GM19372 (cell line): ENCODE measurements around the gene NRTN.
A peak's percentile ranks its signal among the peaks of the same experiment; 100 is the strongest.

Source experiments
- ATAC-seq: cut with Tn5 transposase; IDR thresholded peaks from one replicate; pipeline ENCODE4 v1.9.1; 2021; ENCODE audit warnings: mild to moderate bottlenecking, low read depth, moderate library complexity; ENCODE audit not compliant: unreplicated experiment

The NRTN gene

DNA sequence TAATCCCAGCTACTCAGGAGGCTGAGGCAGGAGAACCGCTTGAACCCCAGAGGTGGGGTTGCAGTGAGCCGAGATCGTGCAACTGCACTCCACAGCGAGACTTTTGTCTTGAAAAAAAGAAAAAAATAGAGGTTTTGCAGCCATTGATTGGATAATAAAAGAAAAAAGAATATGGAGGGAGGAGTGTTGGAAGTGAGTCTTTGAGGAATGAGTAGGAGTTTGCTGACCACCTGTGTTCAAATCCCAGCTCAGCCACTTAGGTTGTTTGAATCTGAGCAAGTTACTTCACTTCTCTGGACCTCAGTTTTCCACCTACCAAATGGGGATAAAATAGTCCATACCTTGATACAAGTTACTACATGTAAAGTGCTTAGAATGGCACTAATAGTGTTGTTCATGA, 6.2 kb downstream of the NRTN start:
- no peak for ATAC-seq

DNA sequence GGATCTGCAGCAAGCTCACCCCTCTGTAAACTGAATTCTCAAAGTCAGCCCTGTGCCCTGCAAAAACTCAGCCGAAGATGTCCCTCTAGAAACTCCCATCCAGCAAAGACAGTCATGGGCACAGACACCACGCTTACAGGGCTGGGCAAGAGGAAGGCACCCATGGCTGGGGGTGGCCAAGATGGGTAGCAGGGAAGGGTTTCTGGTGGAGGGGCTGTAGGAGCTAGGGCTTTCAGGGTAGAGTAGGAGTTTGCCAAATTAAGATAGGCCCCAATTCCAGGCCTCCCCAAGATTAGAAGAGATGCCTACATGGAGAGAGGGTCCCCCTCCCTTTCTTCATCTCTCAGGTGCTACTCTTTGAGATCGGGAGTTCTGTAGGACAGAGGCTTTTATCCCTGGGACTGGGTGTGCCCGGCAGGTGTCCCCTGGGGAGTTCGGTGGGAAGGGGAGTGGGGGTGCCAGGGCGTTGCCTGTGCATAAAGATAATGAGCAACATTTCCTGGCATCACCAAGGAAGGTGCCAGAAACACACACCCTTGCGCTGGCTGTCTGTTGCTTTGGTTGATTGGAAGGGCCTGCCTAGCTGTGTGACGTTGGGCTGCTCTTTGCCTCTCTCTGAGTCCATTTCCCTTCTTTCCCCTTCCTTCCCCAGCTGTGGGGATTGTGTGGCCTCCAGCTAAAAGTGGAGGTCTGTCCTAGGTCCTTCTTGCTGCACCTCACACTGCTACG, 9.4 kb downstream of the NRTN start:
- ATAC-seq: no peak

- no peak for ATAC-seq
Measured at GRCh38 chr19:5814852-5815246, 10.0 kb downstream of the NRTN start.

DNA sequence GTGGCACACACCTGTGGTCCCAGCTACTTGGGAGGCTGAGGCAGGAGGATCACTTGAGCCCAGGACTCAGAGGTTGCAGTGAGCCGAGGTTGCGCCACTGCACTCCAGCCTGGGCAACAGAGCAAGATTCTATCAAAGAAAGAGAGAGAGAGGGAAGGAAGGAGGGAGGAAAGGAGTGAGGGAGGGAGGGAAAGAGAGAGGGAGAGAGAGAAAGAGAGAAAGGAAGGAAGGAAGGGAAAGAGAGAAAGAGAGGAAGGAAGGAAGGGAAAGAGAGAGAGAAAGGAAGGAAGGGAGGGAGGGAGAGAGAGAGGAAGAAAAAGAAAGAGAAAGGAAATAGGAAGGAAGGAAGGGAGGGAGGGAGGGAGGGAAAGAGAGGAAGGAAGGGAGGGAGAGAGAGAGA, 12.4 kb downstream of the NRTN start:
- ATAC-seq: no peak

DNA sequence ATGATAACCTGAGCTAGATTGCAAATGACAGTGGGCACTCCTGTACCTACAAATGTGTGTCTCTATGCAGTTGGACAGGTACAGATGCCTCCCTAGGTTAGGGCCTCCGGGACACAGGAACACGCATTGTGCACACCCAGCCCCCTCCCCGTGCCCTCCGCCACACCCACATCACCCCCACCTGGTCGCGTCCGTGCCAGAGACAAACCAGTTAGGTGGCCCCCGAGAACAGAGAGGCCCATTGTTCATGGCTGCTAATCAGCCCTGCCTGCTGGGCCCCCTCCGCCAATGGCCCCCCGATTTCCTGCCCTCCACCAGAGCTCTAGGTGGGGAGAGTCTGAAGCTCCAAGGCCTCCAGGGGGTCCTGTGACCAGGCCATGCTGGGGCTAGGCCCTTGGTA, 13.7 kb downstream of the NRTN start:
- no peak for ATAC-seq

DNA sequence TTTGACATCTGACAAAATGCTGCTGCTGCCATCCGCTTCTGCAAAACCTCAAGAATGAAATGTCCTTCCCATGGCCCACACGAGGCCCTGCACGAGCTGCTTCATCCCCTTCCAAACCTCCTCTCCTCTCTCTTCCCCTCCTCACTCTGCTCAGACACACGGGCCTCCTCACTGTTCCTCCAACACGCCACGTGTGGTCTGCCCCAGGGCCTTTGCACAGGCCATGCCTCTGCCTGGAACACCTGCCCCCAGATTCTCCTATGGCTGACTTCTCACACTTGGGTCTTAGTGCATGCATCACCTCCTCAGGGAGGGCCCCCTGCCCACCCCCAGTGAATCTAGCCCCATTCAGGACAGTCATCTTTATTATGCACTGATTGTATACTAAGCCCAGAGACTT, 15.9 kb downstream of the NRTN start:
- ATAC-seq: no peak

GRCh38 chr19:5821521-5822180, 16.8 kb downstream of the NRTN start:
- no peak for ATAC-seq

- ATAC-seq: no peak
Measured at GRCh38 chr19:5822181-5822844, 17.4 kb downstream of the NRTN start.

GRCh38 chr19:5823579-5824281, 18.9 kb downstream of the NRTN start:
- ATAC-seq: no peak

DNA sequence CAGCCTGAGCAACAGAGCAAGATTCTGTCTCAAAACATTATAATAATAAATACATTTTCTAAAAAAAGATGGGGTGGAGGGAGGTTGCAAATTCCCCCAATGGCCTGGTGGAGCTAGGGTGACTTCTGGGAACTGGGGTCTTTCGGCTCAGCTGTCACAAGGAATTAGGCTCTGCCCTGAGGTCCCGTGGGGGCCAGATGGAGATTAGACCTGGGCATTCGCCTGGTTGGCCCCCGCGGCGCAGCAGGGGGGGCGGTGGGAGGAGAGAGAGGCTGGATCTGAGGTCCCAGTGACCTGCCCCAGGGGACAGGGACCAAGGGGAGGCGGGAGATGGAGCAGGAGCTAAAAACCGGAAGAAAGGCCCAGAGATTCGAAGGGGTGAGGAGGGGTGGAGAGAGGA, 19.9 kb downstream of the NRTN start:
- ATAC-seq: no peak

GRCh38 chr19:5825178-5825577, 20.3 kb downstream of the NRTN start:
- no peak for ATAC-seq

- ATAC-seq: no peak
Measured at GRCh38 chr19:5826531-5827341, 21.9 kb downstream of the NRTN start.

GRCh38 chr19:5827342-5827890, 22.5 kb downstream of the NRTN start:
- ATAC-seq: no peak

DNA sequence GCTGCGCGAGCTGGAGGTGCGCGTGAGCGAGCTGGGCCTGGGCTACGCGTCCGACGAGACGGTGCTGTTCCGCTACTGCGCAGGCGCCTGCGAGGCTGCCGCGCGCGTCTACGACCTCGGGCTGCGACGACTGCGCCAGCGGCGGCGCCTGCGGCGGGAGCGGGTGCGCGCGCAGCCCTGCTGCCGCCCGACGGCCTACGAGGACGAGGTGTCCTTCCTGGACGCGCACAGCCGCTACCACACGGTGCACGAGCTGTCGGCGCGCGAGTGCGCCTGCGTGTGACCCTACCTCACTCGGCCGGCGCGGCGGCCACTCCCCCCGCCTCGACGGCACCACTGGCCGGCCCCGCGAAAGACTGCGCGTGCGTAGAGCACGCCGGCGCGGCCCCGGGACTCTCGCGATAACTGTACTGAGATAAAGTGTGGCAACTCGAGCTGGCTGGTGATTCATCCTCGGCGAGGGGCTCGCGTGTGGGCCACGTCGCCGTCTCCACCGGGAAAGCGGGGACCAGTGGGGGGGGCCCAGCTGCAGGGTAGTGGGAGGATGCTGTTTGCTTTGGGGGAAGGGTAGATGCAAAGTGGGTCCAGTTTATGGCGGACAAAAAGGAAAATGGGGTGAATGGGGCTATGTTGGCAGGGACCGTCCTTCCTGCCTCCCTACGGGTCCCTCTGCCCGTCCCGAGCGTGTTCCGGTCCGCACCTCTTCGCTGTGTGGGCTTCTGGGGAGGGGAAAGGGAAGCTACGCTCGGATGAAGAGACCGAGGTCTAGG, 23.2 kb downstream of the NRTN start:
- peak; percentile 66 for ATAC-seq

DNA sequence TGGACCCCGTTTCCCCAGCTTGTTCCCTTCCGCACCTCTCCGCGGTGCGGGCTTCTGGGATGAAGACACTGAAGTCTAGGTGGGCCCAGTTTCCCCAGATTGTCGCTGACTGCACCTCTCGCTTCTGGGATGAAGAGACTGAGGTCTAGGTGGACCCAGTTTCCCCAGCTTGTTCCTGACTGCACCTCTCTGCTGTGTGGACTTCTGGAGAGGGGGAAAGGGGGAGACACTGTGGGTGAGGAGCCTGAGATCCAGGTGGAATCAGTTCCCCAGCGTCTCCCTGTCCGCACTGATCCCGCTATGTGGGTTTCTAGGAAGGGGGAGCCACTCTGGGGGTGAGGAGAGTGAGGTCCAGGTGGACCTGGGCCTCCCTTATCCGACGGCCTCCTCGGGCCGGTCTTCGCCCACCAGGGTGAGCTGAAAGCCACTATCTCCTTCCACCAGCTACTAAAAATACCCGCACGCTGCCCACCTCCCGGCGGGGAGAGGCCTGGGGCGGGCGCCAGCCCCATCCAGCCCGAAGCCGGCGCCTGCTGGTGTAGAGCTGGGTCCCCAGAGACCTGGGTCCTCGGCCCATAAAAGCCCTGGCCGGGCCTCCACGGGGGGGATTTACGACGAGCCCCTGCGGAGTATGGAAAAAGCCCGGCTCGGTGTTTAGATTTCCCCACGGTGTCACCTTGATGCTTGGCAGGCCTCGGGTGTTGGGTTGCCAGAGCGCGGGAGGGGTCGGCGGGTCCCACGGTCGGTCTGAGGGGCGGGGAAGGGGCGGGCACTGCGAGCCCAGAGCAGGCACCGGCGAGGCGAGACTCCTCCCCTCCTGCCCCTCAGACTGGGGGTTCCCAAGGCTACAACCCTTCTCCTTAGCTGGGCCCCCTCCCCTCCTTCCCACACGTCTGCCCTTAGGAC, 24.0 kb downstream of the NRTN start:
- ATAC-seq: no peak

DNA sequence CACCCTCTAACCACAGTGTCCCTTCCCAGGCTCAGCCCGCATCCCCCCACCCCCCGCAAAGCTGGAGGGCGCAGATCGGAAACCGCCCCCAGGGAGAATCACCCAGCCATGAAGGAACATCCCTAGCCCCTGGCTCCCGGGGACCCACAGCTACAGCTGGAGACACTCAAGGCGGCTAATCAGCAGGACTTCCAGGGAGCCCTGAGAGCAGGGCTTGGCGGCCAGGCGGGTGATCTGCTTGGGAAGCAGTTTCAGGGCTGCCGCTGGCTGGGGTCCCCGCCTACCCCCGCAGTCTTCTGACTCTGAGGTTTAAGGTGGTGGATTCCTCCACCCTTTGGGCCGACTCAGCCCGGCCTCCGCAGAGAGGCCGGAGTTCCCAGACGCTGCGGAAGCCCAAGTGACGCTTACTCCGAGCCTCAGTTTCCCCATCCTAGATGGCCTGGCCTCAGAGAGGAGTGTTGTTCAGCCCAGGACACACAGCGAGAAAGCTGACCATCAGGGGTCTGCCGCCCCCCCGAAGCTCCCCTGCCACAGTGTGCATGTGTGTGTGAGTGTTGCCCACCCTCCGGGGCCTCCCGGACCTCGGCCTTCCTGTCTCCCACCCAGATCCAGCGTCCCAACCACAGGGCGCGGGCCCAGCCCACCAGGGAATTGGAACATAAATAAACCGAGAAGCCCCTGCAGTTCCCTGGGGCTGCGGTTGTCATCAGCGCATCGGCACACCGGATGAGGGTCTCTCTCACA, 24.9 kb downstream of the NRTN start:
- no peak for ATAC-seq

GRCh38 chr19:5831159-5831558, 26.3 kb downstream of the NRTN start:
- ATAC-seq: no peak

- ATAC-seq: no peak
Measured at GRCh38 chr19:5832061-5832460, 27.2 kb downstream of the NRTN start.
